ENCODE results near the gene PLK5.

PLK5 gene

DNA sequence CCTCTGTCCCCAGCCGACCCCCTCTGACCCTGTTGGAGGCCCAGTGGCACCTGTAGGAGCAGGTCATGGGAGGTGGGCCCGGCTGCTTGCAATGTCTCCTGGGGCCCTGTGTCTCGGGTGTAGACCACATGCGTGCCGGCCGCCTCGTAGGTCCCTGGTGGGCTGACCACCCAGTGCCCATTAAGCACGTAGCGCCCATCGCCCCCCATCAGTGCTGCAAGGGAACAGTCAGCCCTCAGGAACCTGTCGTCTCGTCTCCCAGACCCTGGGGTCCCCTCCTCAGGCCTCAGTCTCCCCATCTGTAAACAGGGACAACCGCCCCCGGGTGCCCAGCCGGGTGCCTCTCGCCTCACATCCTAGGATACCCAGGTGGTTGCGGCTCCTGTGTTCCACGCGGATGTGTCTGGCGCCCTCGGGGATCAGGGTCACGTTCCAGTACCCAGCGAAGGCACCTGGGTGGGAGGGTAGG lies 16.7 kb upstream of the PLK5 start:
- TF ChIP-seq, protein P1, sequence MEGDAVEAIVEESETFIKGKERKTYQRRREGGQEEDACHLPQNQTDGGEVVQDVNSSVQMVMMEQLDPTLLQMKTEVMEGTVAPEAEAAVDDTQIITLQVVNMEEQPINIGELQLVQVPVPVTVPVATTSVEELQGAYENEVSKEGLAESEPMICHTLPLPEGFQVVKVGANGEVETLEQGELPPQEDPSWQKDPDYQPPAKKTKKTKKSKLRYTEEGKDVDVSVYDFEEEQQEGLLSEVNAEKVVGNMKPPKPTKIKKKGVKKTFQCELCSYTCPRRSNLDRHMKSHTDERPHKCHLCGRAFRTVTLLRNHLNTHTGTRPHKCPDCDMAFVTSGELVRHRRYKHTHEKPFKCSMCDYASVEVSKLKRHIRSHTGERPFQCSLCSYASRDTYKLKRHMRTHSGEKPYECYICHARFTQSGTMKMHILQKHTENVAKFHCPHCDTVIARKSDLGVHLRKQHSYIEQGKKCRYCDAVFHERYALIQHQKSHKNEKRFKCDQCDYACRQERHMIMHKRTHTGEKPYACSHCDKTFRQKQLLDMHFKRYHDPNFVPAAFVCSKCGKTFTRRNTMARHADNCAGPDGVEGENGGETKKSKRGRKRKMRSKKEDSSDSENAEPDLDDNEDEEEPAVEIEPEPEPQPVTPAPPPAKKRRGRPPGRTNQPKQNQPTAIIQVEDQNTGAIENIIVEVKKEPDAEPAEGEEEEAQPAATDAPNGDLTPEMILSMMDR (IDR thresholded peaks at IDR 0.05; ENCODE audit: low read depth, low read length) = no peak
- DNase-seq (ENCODE audit: low read depth in 2 of 2) = no peak
- H3K4me3 ChIP-seq (replicated peaks in 1 of 2; ENCODE audit: low read depth in 2 of 2, low read length in 2 of 2) = no peak overlapping the region

DNA sequence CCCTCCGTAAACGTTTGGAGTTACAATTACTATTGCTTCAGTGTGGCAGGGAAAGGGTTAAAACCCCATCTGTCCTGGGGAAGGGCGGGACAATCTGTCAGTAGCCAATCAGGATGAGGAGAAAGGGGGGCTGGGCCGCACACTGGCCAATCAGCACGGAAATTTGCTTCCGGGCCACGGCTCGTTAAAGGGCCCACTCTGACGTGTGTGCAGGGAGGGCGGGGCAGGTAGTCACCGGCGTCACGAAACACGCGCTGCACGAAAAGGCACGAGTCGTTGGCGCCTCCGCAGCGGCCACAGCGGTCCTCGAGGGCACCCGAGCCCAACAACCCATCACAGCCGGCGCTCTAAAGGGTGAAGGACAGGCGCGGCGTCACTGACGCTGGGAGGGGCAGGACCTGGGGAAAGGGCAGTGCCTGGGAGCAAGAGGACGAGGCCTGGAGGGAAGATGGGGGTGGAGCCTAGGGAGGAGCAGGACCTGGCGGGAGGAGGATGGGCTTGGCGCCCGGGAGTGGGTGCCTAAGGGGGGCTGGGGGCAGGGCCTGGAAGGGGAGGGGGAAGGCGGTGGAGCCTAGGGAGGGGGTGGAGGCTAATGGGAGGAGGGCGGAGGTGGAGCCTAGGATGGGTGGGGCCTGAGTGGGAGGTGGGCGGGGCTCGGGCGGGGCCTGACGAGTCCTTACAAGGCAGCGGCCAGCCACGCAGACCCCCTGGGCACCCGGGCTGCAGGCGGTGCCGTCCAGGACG lies 15.9 kb upstream of the PLK5 start:
- TF ChIP-seq, protein P1 (IDR thresholded peaks at IDR 0.05; ENCODE audit: low read depth, low read length) = no peak
- DNase-seq (ENCODE audit: low read depth in 2 of 2) = peak; percentile 97 to 98
- peak overlapping the region; percentile 48 to 60 for H3K4me3 ChIP-seq (replicated peaks in 1 of 2; ENCODE audit: low read depth in 2 of 2, low read length in 2 of 2)

DNA sequence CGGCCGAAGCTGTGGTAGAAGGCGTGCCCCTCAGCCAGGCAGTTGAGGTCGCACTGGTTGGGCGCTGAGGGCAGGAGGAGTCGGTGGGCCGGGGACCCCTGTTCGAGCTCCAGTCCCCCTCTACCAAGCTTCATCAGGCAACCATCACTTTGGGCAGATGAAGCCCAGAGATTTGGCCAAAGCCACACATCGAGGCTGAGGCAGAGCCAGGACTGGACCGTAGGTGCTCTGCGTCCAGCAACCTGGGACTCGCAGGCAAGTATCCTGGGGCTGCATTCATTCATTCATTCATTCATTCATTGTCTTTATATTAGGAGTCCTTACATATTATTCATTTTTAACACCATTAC lies 15.4 kb upstream of the PLK5 start:
- peak overlapping the region; percentile 28 to 30 for H3K4me3 ChIP-seq (replicated peaks in 1 of 2; ENCODE audit: low read depth in 2 of 2, low read length in 2 of 2)
- TF ChIP-seq, protein P1 (IDR thresholded peaks at IDR 0.05; ENCODE audit: low read depth, low read length) = no peak
- DNase-seq (ENCODE audit: low read depth in 2 of 2) = no peak

DNA sequence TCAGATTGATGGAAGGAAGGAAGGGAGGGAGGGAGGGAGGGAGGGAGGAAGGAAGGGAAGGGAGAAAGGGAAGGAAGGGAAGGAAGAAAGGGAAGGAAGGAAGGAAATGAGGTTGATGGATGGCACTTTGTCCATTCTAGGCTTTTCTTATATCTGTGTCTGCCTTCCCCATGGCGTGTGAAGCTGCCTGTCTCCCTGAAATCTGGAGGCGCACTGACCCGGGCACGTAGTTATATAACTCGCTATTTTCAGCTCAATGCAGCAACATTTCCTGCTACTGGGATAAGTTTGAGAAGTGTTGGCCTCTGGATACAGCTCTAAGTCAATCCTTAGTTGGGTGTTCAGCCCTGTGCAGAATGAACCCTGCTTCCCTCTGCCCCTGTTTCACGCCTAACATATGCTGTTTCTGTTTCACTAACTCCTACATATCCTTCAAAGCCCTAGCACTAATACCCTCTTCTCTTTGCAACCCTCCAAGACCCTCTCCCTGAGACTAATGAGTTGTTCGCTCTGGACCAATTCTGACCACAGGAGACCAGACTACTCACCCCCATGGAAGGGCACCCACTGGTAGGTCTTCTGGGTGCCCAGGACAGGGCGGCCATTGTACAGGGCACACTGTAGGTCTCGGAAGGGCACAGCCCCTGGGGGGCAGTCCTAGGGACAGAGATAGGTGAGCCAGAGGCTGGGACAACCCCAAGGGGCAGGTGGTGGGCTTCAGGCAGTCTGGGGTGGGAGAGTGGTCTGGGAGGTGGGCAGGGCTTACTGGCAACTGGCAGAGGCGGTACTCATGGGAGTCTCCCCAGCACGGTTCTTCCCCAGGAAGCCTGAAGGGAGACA lies 14.1 kb upstream of the PLK5 start:
- H3K4me3 ChIP-seq (replicated peaks in 1 of 2; ENCODE audit: low read depth in 2 of 2, low read length in 2 of 2) = no peak overlapping the region
- TF ChIP-seq, protein P1 (IDR thresholded peaks at IDR 0.05; ENCODE audit: low read depth, low read length) = no peak
- DNase-seq (ENCODE audit: low read depth in 2 of 2) = no peak

DNA sequence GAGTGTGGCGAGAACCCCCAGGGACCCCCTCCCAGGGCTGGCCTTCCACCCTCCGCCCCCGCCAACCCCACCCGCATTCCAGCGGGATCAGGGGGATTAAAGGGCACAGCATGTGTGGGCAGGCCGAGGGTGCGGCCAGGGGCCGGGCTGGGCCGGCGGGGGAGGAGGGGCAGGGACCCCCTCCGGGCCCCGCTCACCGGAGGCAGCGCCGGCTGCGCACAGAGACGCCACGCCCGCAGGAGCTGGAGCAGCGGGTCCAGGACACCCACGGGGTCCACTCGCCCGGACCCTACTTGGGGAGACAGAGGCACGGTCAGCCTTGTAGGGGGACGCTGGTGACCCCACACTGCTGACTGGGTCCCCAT lies 13.5 kb upstream of the PLK5 start:
- no peak overlapping the region for H3K4me3 ChIP-seq (replicated peaks in 1 of 2; ENCODE audit: low read depth in 2 of 2, low read length in 2 of 2)
- no peak for DNase-seq (ENCODE audit: low read depth in 2 of 2)
- TF ChIP-seq, protein P1 (IDR thresholded peaks at IDR 0.05; ENCODE audit: low read depth, low read length) = no peak

DNA sequence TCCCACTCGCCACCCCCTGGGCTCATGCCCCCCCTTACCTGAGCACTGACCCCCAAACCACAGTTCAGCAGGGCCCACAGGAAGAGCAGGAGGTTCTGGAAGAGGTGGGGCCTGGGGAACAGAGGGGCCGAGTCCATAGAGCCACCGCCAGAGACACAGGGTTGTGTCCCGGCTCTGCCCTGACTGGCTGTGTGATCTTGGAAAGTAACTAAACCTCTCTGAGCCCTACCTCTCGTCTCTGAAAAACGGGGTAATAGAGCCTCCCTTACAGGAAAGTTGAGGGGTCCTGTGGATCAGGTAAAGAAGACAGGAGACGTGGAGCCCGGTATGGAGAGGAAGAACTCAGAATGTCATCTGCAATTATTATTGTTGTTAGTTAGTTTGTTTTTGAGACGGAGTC lies 13.1 kb upstream of the PLK5 start:
- TF ChIP-seq, protein P1 (IDR thresholded peaks at IDR 0.05; ENCODE audit: low read depth, low read length) = no peak
- H3K4me3 ChIP-seq (replicated peaks in 1 of 2; ENCODE audit: low read depth in 2 of 2, low read length in 2 of 2) = no peak overlapping the region
- DNase-seq (ENCODE audit: low read depth in 2 of 2) = no peak

All from cardiac fibroblast (primary cell).